KOPT-K1 (cell line): ENCODE results near the gene UBL3.

Experiments used
- H3K27ac ChIP-seq: fragments of 200-600 bp; sonication (generic); 2 replicates; pipeline ENCODE4 v1.5.1; 2016; ENCODE audit warnings: antibody characterized with exemption, mild to moderate bottlenecking, low read depth, low read length; ENCODE audit not compliant: poor library complexity, severe bottlenecking
- H3K36me3 ChIP-seq: fragments of 200-600 bp; sonication (generic); 2 replicates; pipeline ENCODE4 v1.5.1; 2017; ENCODE audit warnings: antibody characterized with exemption, mild to moderate bottlenecking, low read length, moderate library complexity; ENCODE audit not compliant: insufficient read depth
- H3K9me3 ChIP-seq: fragments of 200-600 bp; sonication (generic); 2 replicates; pipeline ENCODE4 v1.5.1; 2017; ENCODE audit warnings: antibody characterized with exemption, low read length, mild to moderate bottlenecking; ENCODE audit not compliant: insufficient read depth, poor library complexity, severe bottlenecking

UBL3 gene

DNA sequence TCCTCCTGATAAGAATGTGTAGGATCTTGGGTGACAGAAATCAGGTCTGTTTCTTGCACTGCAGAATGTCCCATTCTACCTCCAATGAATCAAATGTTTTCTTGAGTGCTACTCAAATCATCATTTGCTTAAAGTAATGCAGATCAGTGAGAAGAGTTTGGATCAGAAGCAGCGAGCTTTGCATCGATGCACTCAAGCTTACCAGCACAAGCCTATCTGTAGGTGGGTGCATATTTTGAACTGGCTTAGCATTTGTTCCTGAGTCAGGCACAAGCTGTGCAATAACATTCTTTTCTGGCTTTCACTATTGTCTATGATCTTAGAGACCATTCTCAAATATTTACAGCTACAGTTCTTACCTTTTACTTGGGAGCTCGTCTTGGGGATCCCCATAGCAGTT, 109.5 kb downstream of the UBL3 start:
- Histone ChIP-seq H3K36me3 (no peaks in the 10 kb centered on the region), H3K9me3 (no peaks in the 10 kb centered on the region), H3K27ac (no peak overlapping the region)

DNA sequence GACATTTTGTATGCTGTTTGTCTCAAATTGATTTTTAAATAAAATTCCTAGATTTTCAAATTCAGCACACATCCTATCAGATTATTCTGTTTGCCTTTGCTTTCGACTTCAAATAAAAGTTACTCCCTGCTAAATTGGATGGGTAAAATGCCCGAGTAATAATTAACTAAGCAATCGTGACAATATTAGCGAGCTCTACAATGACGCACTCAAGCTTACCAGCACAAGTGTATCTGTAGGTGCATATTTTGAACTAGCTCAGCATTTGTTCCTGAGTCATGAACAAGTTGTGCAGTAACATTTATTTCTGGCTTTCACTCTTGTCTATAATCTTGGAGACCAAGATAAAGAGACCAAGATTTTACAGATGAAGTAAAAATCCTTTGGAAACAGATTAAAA, 113.4 kb downstream of the UBL3 start:
- H3K9me3 ChIP-seq: no peaks in the 10 kb centered on the region
- no peaks in the 10 kb centered on the region for H3K36me3 ChIP-seq
- no peak overlapping the region for H3K27ac ChIP-seq

DNA sequence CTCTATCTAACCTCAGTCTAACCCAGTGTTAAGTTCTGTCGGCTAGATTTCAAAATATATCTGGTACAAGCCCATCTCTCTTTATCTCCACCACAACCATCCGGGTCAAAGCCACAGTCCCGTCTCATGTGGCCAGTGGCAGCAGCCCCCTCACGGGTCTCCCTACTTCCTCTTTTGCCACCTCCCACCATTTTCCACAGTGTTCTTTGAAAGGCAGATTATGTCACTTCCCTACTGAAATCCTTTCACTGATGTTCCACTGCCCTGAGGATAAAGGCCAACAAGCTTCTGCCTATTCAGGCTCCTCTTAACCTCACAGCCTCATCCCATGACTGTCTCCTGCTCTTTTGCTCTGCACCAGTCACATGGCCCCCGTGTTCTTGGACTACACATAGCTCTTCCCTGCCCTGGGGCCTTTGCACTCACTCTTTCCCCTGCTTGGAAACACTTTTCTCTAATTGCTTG, 117.2 kb downstream of the UBL3 start:
- Histone ChIP-seq H3K36me3 (no peaks in the 10 kb centered on the region), H3K9me3 (no peaks in the 10 kb centered on the region), H3K27ac (no peak overlapping the region)

DNA sequence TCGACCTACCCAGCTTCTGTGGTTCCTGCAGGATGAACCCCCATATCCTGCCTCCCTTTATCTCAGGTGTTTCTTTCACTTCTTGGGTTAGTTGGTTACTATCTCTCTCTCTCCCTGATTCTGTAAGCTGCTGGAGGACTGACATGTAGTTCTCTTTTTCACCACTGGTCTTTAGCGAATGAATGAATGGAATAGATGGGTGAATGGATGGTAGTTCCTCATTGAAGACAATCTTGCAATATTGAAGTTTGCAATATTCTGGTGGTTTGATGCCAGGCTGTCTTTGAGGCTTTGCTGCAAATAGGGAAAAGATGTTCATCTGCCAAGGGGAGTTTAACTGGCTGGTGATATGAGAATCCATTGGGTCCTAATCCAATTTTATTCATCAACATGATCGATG, 120.2 kb downstream of the UBL3 start:
- Histone ChIP-seq H3K36me3 (no peaks in the 10 kb centered on the region), H3K27ac (no peak overlapping the region), H3K9me3 (peaks cover 13% of the 10 kb centered on the region)

DNA sequence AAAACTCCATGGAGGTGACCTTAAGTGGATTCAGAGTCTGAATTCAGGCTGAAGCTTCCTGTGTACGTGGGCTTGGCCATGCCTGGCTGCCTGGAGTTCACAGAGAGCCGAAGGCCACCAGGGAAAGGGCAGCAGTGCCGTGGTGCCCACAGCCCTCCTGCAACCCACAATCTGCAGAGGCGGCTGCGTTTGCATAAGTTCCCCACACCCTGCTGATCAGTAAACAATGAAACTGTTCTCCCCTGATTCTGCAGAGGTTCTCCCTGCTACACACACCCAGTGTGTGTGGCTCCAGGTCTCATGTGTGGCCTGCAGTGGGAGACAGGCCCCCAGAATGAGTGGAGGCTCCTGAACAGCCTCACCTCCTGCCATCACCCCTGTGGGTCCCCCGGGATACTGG, 128.0 kb downstream of the UBL3 start:
- H3K27ac ChIP-seq: no peak overlapping the region
- H3K36me3 ChIP-seq: no peaks in the 10 kb centered on the region
- peaks cover 13% of the 10 kb centered on the region for H3K9me3 ChIP-seq

DNA sequence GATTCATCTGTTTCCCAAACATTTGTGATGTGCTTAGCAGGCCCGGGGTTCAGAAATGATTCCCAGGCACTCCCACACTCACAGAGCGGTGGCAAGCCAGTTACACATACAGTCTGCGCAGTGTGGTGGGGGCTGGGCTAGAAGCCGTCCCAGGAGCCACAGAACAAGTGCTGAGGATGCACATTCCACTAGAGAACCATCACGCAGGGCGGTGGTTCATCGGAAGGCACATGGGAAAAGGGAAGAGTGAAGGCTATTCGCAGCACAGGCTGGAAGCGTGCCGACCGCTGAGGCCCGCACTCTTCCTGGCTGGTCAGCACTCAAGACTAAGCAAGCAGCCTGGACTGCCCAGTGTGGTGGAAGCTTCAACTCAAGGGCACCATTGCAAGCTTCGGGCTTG, 128.7 kb downstream of the UBL3 start:
- Histone ChIP-seq H3K27ac (no peak overlapping the region), H3K9me3 (peaks cover 12% of the 10 kb centered on the region), H3K36me3 (no peaks in the 10 kb centered on the region)

DNA sequence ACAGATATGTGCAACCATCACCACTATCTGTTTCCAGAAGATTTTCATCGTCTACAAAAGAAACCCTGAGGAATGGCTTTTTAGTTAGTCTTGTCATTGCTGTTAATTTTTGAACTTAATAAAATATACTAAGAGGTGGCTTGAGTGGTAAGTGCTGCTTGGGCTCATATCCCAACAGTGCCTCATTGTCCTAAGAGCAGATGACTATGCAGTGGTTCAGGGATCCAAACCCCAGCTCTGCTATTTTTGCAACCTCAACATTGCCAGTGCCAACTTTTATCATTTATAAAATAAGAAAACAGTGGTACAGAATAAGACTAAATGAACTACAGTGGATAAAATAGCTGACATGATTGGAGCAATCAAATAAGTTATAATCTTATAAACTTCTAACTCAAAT, 131.7 kb downstream of the UBL3 start:
- Histone ChIP-seq H3K9me3 (peaks cover 4% of the 10 kb centered on the region), H3K27ac (no peak overlapping the region), H3K36me3 (no peaks in the 10 kb centered on the region)

DNA sequence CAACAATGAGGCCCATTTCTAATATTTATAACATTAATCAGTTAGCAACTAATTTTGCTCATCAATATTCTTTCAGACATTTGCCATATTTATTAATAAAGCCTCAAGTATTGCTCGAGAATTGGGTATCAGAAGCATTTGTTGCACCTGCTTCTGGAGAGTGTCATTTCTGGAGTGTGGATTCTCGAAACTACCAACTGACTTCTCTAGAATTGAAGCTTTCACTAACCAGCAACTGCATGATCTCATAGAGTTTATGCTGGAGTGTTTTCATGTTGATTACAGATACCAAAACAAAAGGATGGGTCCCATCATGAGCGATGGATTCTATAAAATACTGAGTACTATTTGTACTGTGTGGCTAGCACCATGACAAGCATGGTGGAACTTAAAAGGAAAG, 133.9 kb downstream of the UBL3 start:
- Histone ChIP-seq H3K27ac (no peak overlapping the region), H3K9me3 (peaks cover 4% of the 10 kb centered on the region), H3K36me3 (no peaks in the 10 kb centered on the region)
